ENCODE data around the gene USP9X. TPM values are rescaled to one million over a fixed set of nuclear protein-coding genes. Genes with fewer than 3 reads are reported as not detected.

Gene USP9X
- total RNA-seq, 4 donors from 2014 or later, result 76.5 to 146 (median 122) TPM

- TF ChIP-seq CTCF (IDR thresholded peaks at IDR 0.05; ENCODE audit: low read depth), result no peak
Observed at GRCh38 chrX:41131766-41132165, 46.5 kb downstream of the USP9X start.

- TF ChIP-seq CTCF (IDR thresholded peaks at IDR 0.05; ENCODE audit: low read depth), result no peak
Observed at GRCh38 chrX:41133551-41133950, 48.3 kb downstream of the USP9X start.

- no peak for TF ChIP-seq CTCF (IDR thresholded peaks at IDR 0.05; ENCODE audit: low read depth)
Observed at GRCh38 chrX:41137589-41137988, 52.3 kb downstream of the USP9X start.

- TF ChIP-seq CTCF (IDR thresholded peaks at IDR 0.05; ENCODE audit: low read depth), result no peak
Observed at GRCh38 chrX:41142130-41142910, 57.1 kb downstream of the USP9X start.

GRCh38 chrX:41144873-41145272, 59.6 kb downstream of the USP9X start:
- TF ChIP-seq CTCF (IDR thresholded peaks at IDR 0.05; ENCODE audit: low read depth), result no peak

GRCh38 chrX:41145920-41146608, 60.8 kb downstream of the USP9X start:
- no peak for TF ChIP-seq CTCF (IDR thresholded peaks at IDR 0.05; ENCODE audit: low read depth)

GRCh38 chrX:41148553-41148952, 63.3 kb downstream of the USP9X start:
- TF ChIP-seq CTCF (IDR thresholded peaks at IDR 0.05; ENCODE audit: low read depth), result no peak

Measured in subcutaneous adipose tissue (tissue), 4 donors.